Measurements from ENCODE around the gene TBC1D10A. TPM values are rescaled to one million over a fixed set of nuclear protein-coding genes. Genes with fewer than 3 reads are reported as not detected.
A peak's percentile ranks its signal among the peaks of the same experiment; 100 is the strongest.

Gene TBC1D10A
- total and polyA plus RNA-seq, 2 experiments from 2014 or later: 3.3 to 8.8 TPM

GRCh38 chr22:30327864-30328345 lies 1.2 kb upstream of the TBC1D10A start:
- peak overlapping the region; percentile 7; the same call in 1 of the 2 replicates for H3K27ac ChIP-seq (ENCODE audit: low read depth)
- H3K27ac Mint-ChIP-seq: peak overlapping the region; percentile 83; the same call in 1 of the 2 replicates
- peaks cover 25% of the 10 kb centered on the region for H3K4me1 Mint-ChIP-seq
- H3K4me1 ChIP-seq (ENCODE audit: insufficient read depth): peaks cover 6% of the 10 kb centered on the region
- no peaks in the 10 kb centered on the region for H3K27me3 ChIP-seq (ENCODE audit: insufficient read depth)
- H3F3A ChIP-seq (replicated peaks; ENCODE audit: low read depth): peaks cover 9% of the 10 kb centered on the region
- peak; percentile 72 for ATAC-seq
- TF ChIP-seq REST (IDR thresholded peaks at IDR 0.05; ENCODE audit: unreplicated experiment) (no peak), CTCF (conservative IDR thresholded peaks at IDR 0.05; ENCODE audit: low read depth in 2 of 2) (peak; percentile 46 to 55)
- peaks cover 20% of the 10 kb centered on the region for H3K36me3 Mint-ChIP-seq (ENCODE audit: low read depth)
- H3K4me3 ChIP-seq: no peak overlapping the region
- no peak overlapping the region for H3K4me2 ChIP-seq
- H3K79me2 ChIP-seq (replicated peaks; ENCODE audit: insufficient read depth): no peaks in the 10 kb centered on the region
- peaks cover 5% of the 10 kb centered on the region for H3K27me3 Mint-ChIP-seq (ENCODE audit: insufficient read depth, low read depth, poor library complexity)
- peaks cover 11% of the 10 kb centered on the region; the same call in 1 of the 2 replicates for H4K20me1 ChIP-seq (replicated peaks; ENCODE audit: insufficient read depth)
- no peaks in the 10 kb centered on the region for H3K9me2 ChIP-seq (ENCODE audit: insufficient read depth)
- H2AFZ ChIP-seq: no peak overlapping the region
- H3K36me3 ChIP-seq (ENCODE audit: insufficient read depth): peaks cover 7% of the 10 kb centered on the region; the same call in 1 of the 2 replicates
- peak overlapping the region; percentile 70 for H3K4me3 Mint-ChIP-seq
- DNase-seq (ENCODE audit: low spot score): peak; percentile 72
- H3K9me3 Mint-ChIP-seq: no peaks in the 10 kb centered on the region

- Histone ChIP-seq H3K4me2 (peak overlapping the region; percentile 92), H3K4me1 (ENCODE audit: insufficient read depth) (peaks cover 6% of the 10 kb centered on the region), H3K4me3 (peak overlapping the region; percentile 77), H3F3A (replicated peaks; ENCODE audit: low read depth) (peaks cover 9% of the 10 kb centered on the region), H3K9me2 (ENCODE audit: insufficient read depth) (no peaks in the 10 kb centered on the region), H3K79me2 (replicated peaks; ENCODE audit: insufficient read depth) (no peaks in the 10 kb centered on the region), H4K20me1 (replicated peaks; ENCODE audit: insufficient read depth) (peaks cover 8% of the 10 kb centered on the region; the same call in 1 of the 2 replicates), H3K36me3 (ENCODE audit: insufficient read depth) (no peaks in the 10 kb centered on the region), H3K27me3 (ENCODE audit: insufficient read depth) (no peaks in the 10 kb centered on the region), H3K27ac (ENCODE audit: low read depth) (no peak overlapping the region), H2AFZ (0 out of 2 replicates have a peak overlapping the region, but pooled peaks have one; percentile 78)
- ATAC-seq (peak; percentile 38), DNase-seq (ENCODE audit: low spot score) (peak; percentile 41)
- Mint-ChIP-seq H3K9me3 (no peaks in the 10 kb centered on the region), H3K4me3 (peak overlapping the region; percentile 76), H3K27ac (no peak overlapping the region), H3K27me3 (ENCODE audit: insufficient read depth, low read depth, poor library complexity) (peaks cover 8% of the 10 kb centered on the region), H3K4me1 (peaks cover 25% of the 10 kb centered on the region), H3K36me3 (ENCODE audit: low read depth) (peaks cover 9% of the 10 kb centered on the region)
- TF ChIP-seq ZNF331 (CRISPR knock-in tag; IDR thresholded peaks at IDR 0.05; ENCODE audit: low read depth) (no peak), ZNF114 (CRISPR knock-in tag; IDR thresholded peaks at IDR 0.05) (no peak), ZNF462 (CRISPR knock-in tag; IDR thresholded peaks at IDR 0.05) (no peak), NANOG (IDR thresholded peaks at IDR 0.05; ENCODE audit: borderline replicate concordance) (no peak), EZH2 (IDR thresholded peaks at IDR 0.05; ENCODE audit: low read depth, unreplicated experiment) (no peak)
Observed at GRCh38 chr22:30326255-30326705, 461 bp downstream of the TBC1D10A start.
